Lung (tissue), 12 donors: ENCODE results near the gene HIPK4. TPM values are rescaled to one million over a fixed set of nuclear protein-coding genes. Genes with fewer than 3 reads are reported as not detected.

Experiments
- ATAC-seq: fragments of 200-7000 bp; cut with Tn5 transposase; one replicate; pipeline ENCODE4 v1.9.1; 2020; ENCODE audit warnings: moderate number of reproducible peaks; ENCODE audit not compliant: insufficient read depth, low FRiP score
- DNase-seq, 3 donors: peaks; one replicate each; pipeline ENCODE4 v3.0.0-alpha.2; 2013 to 2017
- H3K27ac ChIP-seq, 2 donors: one replicate each; pipeline ENCODE4 v1.5.1; 2013; ENCODE audit warnings: mild to moderate bottlenecking in 2 of 2, moderate library complexity in 2 of 2, control low read depth in 1 of 2, inconsistent platforms in 1 of 2, low read depth in 1 of 2, low read length in 1 of 2
- H3K27me3 ChIP-seq, 3 donors: one replicate each; pipeline ENCODE4 v1.5.1; 2013; ENCODE audit warnings: low read length in 2 of 3; ENCODE audit not compliant: control insufficient read depth in 3 of 3, insufficient read depth in 3 of 3
- H3K36me3 ChIP-seq, 4 donors: one replicate each; pipeline ENCODE4 v1.5.1; 2013; ENCODE audit warnings: low read length in 4 of 4, mild to moderate bottlenecking in 1 of 4, moderate library complexity in 1 of 4; ENCODE audit not compliant: control insufficient read depth in 4 of 4, insufficient read depth in 4 of 4
- H3K4me1 ChIP-seq, 5 donors: one replicate each; pipeline ENCODE4 v1.5.1; 2013; ENCODE audit warnings: low read length in 5 of 5, mild to moderate bottlenecking in 2 of 5, moderate library complexity in 1 of 5; ENCODE audit not compliant: control insufficient read depth in 5 of 5, insufficient read depth in 5 of 5
- H3K4me3 ChIP-seq: one replicate; pipeline ENCODE4 v1.5.1; 2013; ENCODE audit warnings: mild to moderate bottlenecking, control low read depth, moderate library complexity
- H3K9ac ChIP-seq, 2 donors: one replicate each; pipeline ENCODE4 v1.5.1; 2013; ENCODE audit warnings: low read length in 2 of 2, control low read depth in 1 of 2; ENCODE audit not compliant: insufficient read depth in 1 of 2
- H3K9me3 ChIP-seq, 4 donors: one replicate each; pipeline ENCODE4 v1.5.1; 2013; ENCODE audit warnings: low read length in 3 of 4, mild to moderate bottlenecking in 1 of 4, moderate library complexity in 1 of 4; ENCODE audit not compliant: control insufficient read depth in 4 of 4, insufficient read depth in 3 of 4
- CTCF ChIP-seq: IDR thresholded peaks from 2 replicates; pipeline ENCODE4 v1.5.1; 2012; ENCODE audit warnings: mild to moderate bottlenecking; ENCODE audit errors: control extremely low read depth, extremely low read depth
- WGBS, 2 donors: extraction: QIAGEN DNeasy Blood & Tissue Kit; methylation state at CpG; one replicate each; pipeline ENCODE4 v1.1.7; 2013; 5-methylcytosine and 5-hydroxymethylcytosine counted together
- polyA plus RNA-seq, 2 donors: library from polyadenylated mRNA; stranded (reverse); fragments of 200-250 nt; gene quantifications; one replicate each; pipeline ENCODE4 v1.2.1, GENCODE V29; 2013
- total RNA-seq, 2 donors: library from RNA; depleted of rRNA in 1 of 2; stranded (reverse); fragments of >200 nt in 1 of 2; gene quantifications; one replicate each; pipeline ENCODE4 v1.2.1, GENCODE V29; 2014 to 2021
- donor health status: control.
- donor health status: control.
- donor health status: Bipolar disorder and iron deficiency.
- donor health status: healthy.
- donor health status: DM: yes; HTN: yes; CAD: no.

The HIPK4 gene
- total and polyA plus RNA-seq, 4 donors: 0.10 to 0.43 (median 0.22) TPM; not detected in 1

- 48 to 60% methylated on average over 5 of the region's 5 CpGs for WGBS, 2 donors
- peaks cover 0 to 13% (median 1%) of the 10 kb centered on the region in 4 donors for H3K36me3 ChIP-seq
- H3K9me3 ChIP-seq: no peaks in the 10 kb centered on the region
- H3K27ac ChIP-seq: no peak overlapping the region
- H3K9ac ChIP-seq: no peak overlapping the region
- no peaks in the 10 kb centered on the region for H3K27me3 ChIP-seq
- H3K4me1 ChIP-seq: peaks cover 0 to 17% (median 4%) of the 10 kb centered on the region in 5 donors
- no peak for DNase-seq
- ATAC-seq: no peak
- no peak for TF ChIP-seq CTCF
- no peak overlapping the region for H3K4me3 ChIP-seq
Measured at GRCh38 chr19:40363069-40363468, 26.9 kb downstream of the HIPK4 start.

GRCh38 chr19:40362160-40362559 lies 27.8 kb downstream of the HIPK4 start:
- no peak for TF ChIP-seq CTCF
- no peak overlapping the region for H3K4me3 ChIP-seq
- H3K36me3 ChIP-seq: peaks cover 0 to 5% (median 1%) of the 10 kb centered on the region in 4 donors
- H3K27me3 ChIP-seq: no peaks in the 10 kb centered on the region
- no peaks in the 10 kb centered on the region for H3K9me3 ChIP-seq
- peaks cover 0 to 19% (median 0%) of the 10 kb centered on the region in 5 donors for H3K4me1 ChIP-seq
- no peak overlapping the region for H3K27ac ChIP-seq
- WGBS, 2 donors: 90 to 94% methylated on average over 3 of the region's 3 CpGs
- no peak overlapping the region for H3K9ac ChIP-seq
- DNase-seq (no peak), ATAC-seq (no peak)

GRCh38 chr19:40360708-40361241 lies 29.2 kb downstream of the HIPK4 start:
- H3K27me3 ChIP-seq: no peaks in the 10 kb centered on the region
- H3K27ac ChIP-seq: peak overlapping the region in 1 of 2 donors; percentile 35
- no peak overlapping the region for H3K4me3 ChIP-seq
- DNase-seq: peak in 1 of 3 donors; percentile 8
- H3K4me1 ChIP-seq: peaks cover 0 to 13% (median 3%) of the 10 kb centered on the region in 5 donors
- no peak for ATAC-seq
- H3K9me3 ChIP-seq: no peaks in the 10 kb centered on the region
- no peak overlapping the region for H3K9ac ChIP-seq
- WGBS, 2 donors: 51 to 61% methylated on average over 12 of the region's 12 CpGs
- H3K36me3 ChIP-seq: peaks cover 0 to 2% (median under 1%) of the 10 kb centered on the region in 4 donors
- no peak for TF ChIP-seq CTCF
